MM.1S (cell line): ENCODE results near the gene ARMC12.

Experiments
- DNase-seq: peaks from one replicate; pipeline ENCODE4 v3.0.0-alpha.2; 2015
- H2AFZ ChIP-seq: fragments of 300-600 bp; sonication (generic); 2 replicates; pipeline ENCODE4 v1.6.0; 2016; ENCODE audit warnings: antibody characterized with exemption, low read length
- H3F3A ChIP-seq: fragments of 300-600 bp; sonication (generic); 2 replicates; pipeline ENCODE4 v1.6.1; 2016; ENCODE audit warnings: mild to moderate bottlenecking, antibody characterized with exemption, low read length, moderate library complexity, mixed read lengths; ENCODE audit not compliant: insufficient read depth
- H3K27ac ChIP-seq: fragments of 300-600 bp; sonication (generic); 2 replicates; pipeline ENCODE4 v1.5.1; 2016; ENCODE audit warnings: mild to moderate bottlenecking, low read length
- H3K27me3 ChIP-seq: fragments of 300-600 bp; sonication (generic); replicated peaks from 2 replicates; pipeline ENCODE4 v1.6.0; 2016; ENCODE audit warnings: low read length; ENCODE audit not compliant: insufficient read depth
- H3K36me3 ChIP-seq: fragments of 300-600 bp; sonication (generic); replicated peaks from 2 replicates; pipeline ENCODE4 v1.6.1; 2016; ENCODE audit warnings: mild to moderate bottlenecking, low read length, mixed read lengths; ENCODE audit not compliant: insufficient read depth
- H3K4me1 ChIP-seq: fragments of 300-600 bp; sonication (generic); 2 replicates; pipeline ENCODE4 v1.6.1; 2016; ENCODE audit warnings: low read length, mixed read lengths
- H3K4me2 ChIP-seq: fragments of 300-600 bp; sonication (generic); 2 replicates; pipeline ENCODE4 v1.6.0; 2016; ENCODE audit warnings: low read depth, low read length
- H3K4me3 ChIP-seq: fragments of 300-600 bp; sonication (generic); 2 replicates; pipeline ENCODE4 v1.5.1; 2016; ENCODE audit warnings: low read length, mixed read lengths
- H3K79me2 ChIP-seq: fragments of 300-600 bp; sonication (generic); 2 replicates; pipeline ENCODE4 v1.6.1; 2016; ENCODE audit warnings: mixed run types, low read length, mixed read lengths
- H3K9ac ChIP-seq: fragments of 300-600 bp; sonication (generic); 2 replicates; pipeline ENCODE4 v1.6.1; 2016; ENCODE audit warnings: low read length, mixed read lengths
- H3K9me2 ChIP-seq: fragments of 300-600 bp; sonication (generic); replicated peaks from 2 replicates; pipeline ENCODE4 v1.6.1; 2016; ENCODE audit warnings: mild to moderate bottlenecking, low read length, mixed read lengths; ENCODE audit not compliant: insufficient read depth
- H3K9me3 ChIP-seq: fragments of 300-600 bp; sonication (generic); replicated peaks from 2 replicates; pipeline ENCODE4 v1.6.1; 2016; ENCODE audit warnings: mild to moderate bottlenecking, low read length, mixed read lengths; ENCODE audit not compliant: insufficient read depth
- H4K20me1 ChIP-seq: fragments of 300-600 bp; sonication (generic); 2 replicates; pipeline ENCODE4 v1.6.1; 2016; ENCODE audit warnings: mild to moderate bottlenecking, low read length, moderate library complexity, mixed read lengths; ENCODE audit not compliant: insufficient read depth
- EZH2 ChIP-seq: fragments of 300-600 bp; sonication (generic); optimal IDR thresholded peaks from 2 replicates; pipeline ENCODE3; 2017; ENCODE audit warnings: low read depth, mild to moderate bottlenecking, antibody characterized with exemption, low read length, mixed read lengths
- EZH2phosphoT487 ChIP-seq: fragments of 300-600 bp; sonication (generic); IDR thresholded peaks from 2 replicates; pipeline ENCODE4 v1.6.1; 2018; ENCODE audit warnings: antibody characterized with exemption, low read length
- TF ChIP-seq, protein P1 (sequence below): fragments of 300-600 bp; sonication (generic); IDR thresholded peaks from 2 replicates; pipeline ENCODE4 v1.5.1; 2016; ENCODE audit warnings: antibody characterized with exemption, low read length, mixed read lengths

The ARMC12 gene

DNA sequence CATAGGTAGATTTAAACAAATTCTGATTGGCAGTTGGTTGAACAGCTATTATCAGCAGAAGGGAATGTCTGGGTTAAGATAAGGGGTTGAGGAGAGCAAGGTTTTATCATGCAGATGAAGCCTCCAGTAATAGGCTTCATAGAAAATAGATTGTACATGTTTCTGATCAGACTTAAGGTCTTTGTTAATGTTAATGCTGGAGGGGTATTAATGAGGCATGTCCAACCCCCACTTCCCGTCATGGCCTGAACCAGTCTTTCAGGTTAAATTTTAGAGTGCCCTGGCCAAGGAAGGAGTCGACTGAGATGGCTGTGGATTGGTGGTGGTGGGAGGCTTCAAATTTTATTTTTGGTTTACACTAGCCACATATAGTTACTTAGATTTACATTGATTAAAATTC lies 47.4 kb downstream of the ARMC12 start:
- TF ChIP-seq EZH2 = no peak
- TF ChIP-seq EZH2phosphoT487 = no peak
- TF ChIP-seq, protein P1, sequence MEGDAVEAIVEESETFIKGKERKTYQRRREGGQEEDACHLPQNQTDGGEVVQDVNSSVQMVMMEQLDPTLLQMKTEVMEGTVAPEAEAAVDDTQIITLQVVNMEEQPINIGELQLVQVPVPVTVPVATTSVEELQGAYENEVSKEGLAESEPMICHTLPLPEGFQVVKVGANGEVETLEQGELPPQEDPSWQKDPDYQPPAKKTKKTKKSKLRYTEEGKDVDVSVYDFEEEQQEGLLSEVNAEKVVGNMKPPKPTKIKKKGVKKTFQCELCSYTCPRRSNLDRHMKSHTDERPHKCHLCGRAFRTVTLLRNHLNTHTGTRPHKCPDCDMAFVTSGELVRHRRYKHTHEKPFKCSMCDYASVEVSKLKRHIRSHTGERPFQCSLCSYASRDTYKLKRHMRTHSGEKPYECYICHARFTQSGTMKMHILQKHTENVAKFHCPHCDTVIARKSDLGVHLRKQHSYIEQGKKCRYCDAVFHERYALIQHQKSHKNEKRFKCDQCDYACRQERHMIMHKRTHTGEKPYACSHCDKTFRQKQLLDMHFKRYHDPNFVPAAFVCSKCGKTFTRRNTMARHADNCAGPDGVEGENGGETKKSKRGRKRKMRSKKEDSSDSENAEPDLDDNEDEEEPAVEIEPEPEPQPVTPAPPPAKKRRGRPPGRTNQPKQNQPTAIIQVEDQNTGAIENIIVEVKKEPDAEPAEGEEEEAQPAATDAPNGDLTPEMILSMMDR = no peak
- Histone ChIP-seq H3F3A (no peaks in the 10 kb centered on the region), H3K4me3 (no peak overlapping the region), H3K27me3 (peaks cover 12% of the 10 kb centered on the region; the same call in 1 of the 2 replicates), H3K4me2 (no peak overlapping the region), H3K4me1 (no peaks in the 10 kb centered on the region), H4K20me1 (no peaks in the 10 kb centered on the region), H3K9me3 (no peaks in the 10 kb centered on the region), H3K9me2 (no peaks in the 10 kb centered on the region), H3K27ac (no peak overlapping the region), H3K36me3 (no peaks in the 10 kb centered on the region), H2AFZ (no peak overlapping the region), H3K79me2 (no peaks in the 10 kb centered on the region), H3K9ac (no peak overlapping the region)
- DNase-seq = no peak

DNA sequence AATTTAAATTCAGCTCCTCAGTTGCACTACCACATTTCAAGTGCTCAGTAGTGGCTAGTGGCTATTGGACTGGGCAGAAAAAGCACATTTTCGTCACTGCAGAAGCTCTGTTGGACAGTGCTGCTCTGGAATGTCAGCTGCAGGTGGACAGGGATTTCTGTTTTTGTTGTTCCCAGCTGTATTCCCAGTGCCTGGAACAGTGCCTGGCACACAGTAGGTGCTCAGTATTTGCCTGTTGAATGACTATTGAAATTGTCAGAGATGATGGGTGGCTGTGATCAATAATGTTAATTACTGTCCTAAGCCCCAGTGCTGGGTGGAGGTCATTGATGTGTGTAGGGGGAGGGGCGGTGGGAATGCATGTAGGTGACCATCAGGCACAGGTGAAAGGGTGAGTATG lies 49.4 kb downstream of the ARMC12 start:
- H3K79me2 ChIP-seq = no peaks in the 10 kb centered on the region
- no peak for TF ChIP-seq EZH2
- TF ChIP-seq EZH2phosphoT487 = no peak
- TF ChIP-seq, protein P1 = no peak
- no peaks in the 10 kb centered on the region for H4K20me1 ChIP-seq
- no peaks in the 10 kb centered on the region for H3K9me3 ChIP-seq
- no peak overlapping the region for H3K4me3 ChIP-seq
- H3F3A ChIP-seq = no peaks in the 10 kb centered on the region
- no peak for DNase-seq
- no peak overlapping the region for H3K9ac ChIP-seq
- no peaks in the 10 kb centered on the region for H3K4me1 ChIP-seq
- H3K9me2 ChIP-seq = no peaks in the 10 kb centered on the region
- H2AFZ ChIP-seq = no peak overlapping the region
- no peak overlapping the region for H3K4me2 ChIP-seq
- H3K36me3 ChIP-seq = no peaks in the 10 kb centered on the region
- H3K27me3 ChIP-seq = peaks cover 12% of the 10 kb centered on the region; the same call in 1 of the 2 replicates
- H3K27ac ChIP-seq = no peak overlapping the region

DNA sequence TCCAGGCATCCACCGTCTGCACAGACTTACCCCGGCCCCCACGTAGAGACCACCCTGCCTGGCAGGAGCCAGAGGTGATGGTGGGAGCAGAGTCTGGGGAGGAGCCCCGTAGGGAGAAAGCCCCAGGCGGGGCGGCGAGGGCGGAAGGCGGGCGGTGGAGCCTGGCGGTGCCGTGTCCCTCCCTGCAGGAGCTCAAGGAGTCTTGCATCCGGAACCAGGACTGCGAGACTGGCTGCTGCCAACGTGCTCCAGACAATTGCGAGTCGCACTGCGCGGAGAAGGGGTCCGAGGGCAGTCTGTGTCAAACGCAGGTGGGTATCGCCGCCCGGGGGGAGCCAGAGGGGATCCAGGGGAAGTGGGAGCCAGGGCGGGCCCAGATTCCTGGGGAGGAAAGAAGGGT lies 50.0 kb downstream of the ARMC12 start:
- no peak overlapping the region for H2AFZ ChIP-seq
- H3K4me2 ChIP-seq = no peak overlapping the region
- no peaks in the 10 kb centered on the region for H3K9me3 ChIP-seq
- no peaks in the 10 kb centered on the region for H3K9me2 ChIP-seq
- no peaks in the 10 kb centered on the region for H3K79me2 ChIP-seq
- no peaks in the 10 kb centered on the region for H3K4me1 ChIP-seq
- DNase-seq = no peak
- TF ChIP-seq, protein P1 = no peak
- no peak for TF ChIP-seq EZH2
- no peak overlapping the region for H3K4me3 ChIP-seq
- H4K20me1 ChIP-seq = no peaks in the 10 kb centered on the region
- H3K36me3 ChIP-seq = no peaks in the 10 kb centered on the region
- H3F3A ChIP-seq = no peaks in the 10 kb centered on the region
- H3K27me3 ChIP-seq = peaks cover 12% of the 10 kb centered on the region; the same call in 1 of the 2 replicates
- no peak overlapping the region for H3K9ac ChIP-seq
- no peak overlapping the region for H3K27ac ChIP-seq
